GM12878 (cell line): Measurements from ENCODE around the gene OR10J1. TPM values are rescaled to one million over a fixed set of nuclear protein-coding genes. Genes with fewer than 3 reads are reported as not detected.

Experiments
- ATAC-seq: fragments of 200-7000 bp; cut with Tn5 transposase; 3 replicates; pipeline ENCODE4 v1.9.1; 2020; ENCODE audit warnings: mild to moderate bottlenecking, moderate library complexity
- BruUV-seq: library from RNA; stranded (reverse); fragments of 400-500 nt; replicated peaks from 2 replicates; lab custom pipeline; 2021; lab: Mats Ljungman, UMichigan
- CTCF ChIA-PET: fragments of 300-600 bp; sonication (Branson Sonifier 250); formaldehyde crosslinking; extraction: SDS; loops from one replicate; lab custom pipeline; 2021; ENCODE audit warnings: inconsistent platforms; lab: Yijun Ruan, JAX
- POLR2A ChIA-PET: fragments of 350-600 bp; formaldehyde crosslinking; extraction: SDS; loops from one replicate; lab custom pipeline; 2021; ENCODE audit warnings: inconsistent platforms; lab: Charles Lee
- RAD21 ChIA-PET: fragments of 300-600 bp; sonication (Branson Sonifier 250); formaldehyde crosslinking; loops from one replicate; lab custom pipeline; 2023; ENCODE audit warnings: antibody characterized with exemption; ENCODE audit not compliant: unreplicated experiment; lab: Charles Lee
- SMC1A ChIA-PET: fragments of 300-600 bp; sonication (Branson Sonifier 250); formaldehyde crosslinking; loops from one replicate; lab custom pipeline; 2023; ENCODE audit not compliant: unreplicated experiment, uncharacterized antibody; lab: Charles Lee
- DNase-seq: peaks from one replicate; pipeline ENCODE4 v3.0.0-alpha.2; 2011; ENCODE audit warnings: low read depth, low spot score
- FAIRE-seq: peaks from 3 replicates; lab custom pipeline; 2011; peaks lifted over from hg19 to GRCh38; lab: Jason Lieb, UNC
- H2AFZ ChIP-seq: 2 replicates; pipeline ENCODE4 v1.6.0; 2011; ENCODE audit warnings: low read depth, low read length, control low read depth; ENCODE audit not compliant: control insufficient read depth
- H3K27ac ChIP-seq: 2 replicates; pipeline ENCODE4 v1.5.1; 2011; ENCODE audit warnings: control low read depth; ENCODE audit not compliant: control insufficient read depth, insufficient read depth
- H3K27me3 ChIP-seq, 2 experiments: replicated peaks in 1 of 2; 2 replicates each; pipeline versions ENCODE4 v1.6.0 to v1.6.1; 2011; ENCODE audit warnings: low read length in 1 of 2; ENCODE audit not compliant: control insufficient read depth in 2 of 2, insufficient read depth in 2 of 2
- H3K36me3 ChIP-seq, 2 experiments: 2 replicates each; pipeline ENCODE4 v1.5.1; 2011; ENCODE audit warnings: low read length in 1 of 2; ENCODE audit not compliant: control insufficient read depth in 2 of 2, insufficient read depth in 2 of 2
- H3K4me1 ChIP-seq: 2 replicates; pipeline ENCODE4 v1.6.1; 2011; ENCODE audit warnings: mild to moderate bottlenecking, low read length, moderate library complexity, mixed read lengths; ENCODE audit not compliant: control insufficient read depth, insufficient read depth
- H3K4me2 ChIP-seq: 2 replicates; pipeline ENCODE4 v1.6.0; 2011; ENCODE audit warnings: control low read depth; ENCODE audit not compliant: control insufficient read depth, insufficient read depth
- H3K4me3 ChIP-seq: fragments of 200-600 bp; sonication (generic); 2 replicates; pipeline ENCODE4 v1.5.1; 2016
- H3K79me2 ChIP-seq: 2 replicates; pipeline ENCODE4 v1.6.0; 2011; ENCODE audit warnings: low read length; ENCODE audit not compliant: control insufficient read depth, insufficient read depth
- H3K9ac ChIP-seq: 2 replicates; pipeline ENCODE4 v1.8.0; 2011; ENCODE audit warnings: low read length, control low read depth, mixed read lengths; ENCODE audit not compliant: control insufficient read depth, insufficient read depth
- H3K9me3 ChIP-seq: replicated peaks from 3 replicates; pipeline ENCODE4 v1.5.1; 2011; ENCODE audit warnings: mild to moderate bottlenecking, low read length; ENCODE audit not compliant: control insufficient read depth, insufficient read depth
- H4K20me1 ChIP-seq: 2 replicates; pipeline ENCODE4 v1.6.0; 2011; ENCODE audit not compliant: control insufficient read depth, insufficient read depth
- EP300 ChIP-seq, 2 experiments: fragments of 150-350 bp in 1 of 2; IDR thresholded peaks; 2 replicates each; pipeline ENCODE4 v1.6.1; 2011 to 2012; ENCODE audit warnings: low read depth in 2 of 2, low read length in 2 of 2, borderline replicate concordance in 1 of 2, improper control_type of control experiment in 1 of 2, inconsistent platforms in 1 of 2; ENCODE audit not compliant: control insufficient read depth in 1 of 2
- PAX8 ChIP-seq: fragments of 450-650 bp; IDR thresholded peaks from 2 replicates; pipeline ENCODE4 v1.6.1; 2017; ENCODE audit warnings: mild to moderate bottlenecking, moderate library complexity
- SP1 ChIP-seq: IDR thresholded peaks from one replicate; pipeline ENCODE4 v1.6.1; 2011; ENCODE audit warnings: low read depth, low read length
- SREBF1 ChIP-seq: IDR thresholded peaks from 2 replicates; pipeline ENCODE4 v1.6.1; 2012; ENCODE audit warnings: mild to moderate bottlenecking, low read length
- SUPT20H ChIP-seq: IDR thresholded peaks from 2 replicates; pipeline ENCODE4 v1.6.1; 2011; ENCODE audit warnings: low read depth, mild to moderate bottlenecking, low read length, moderate library complexity, borderline replicate concordance; ENCODE audit not compliant: control insufficient read depth
- ZSCAN29 ChIP-seq: fragments of 450-650 bp; IDR thresholded peaks from 2 replicates; pipeline ENCODE4 v1.6.1; 2017; ENCODE audit warnings: mild to moderate bottlenecking, moderate library complexity
- WGBS: methylation state at CpG from one replicate; pipeline ENCODE4 v1.1.6; 2016; ENCODE audit warnings: low lambda C conversion rate; ENCODE audit not compliant: insufficient replicate concordance, insufficient coverage; ENCODE audit errors: missing lambda C conversion rate; 5-methylcytosine and 5-hydroxymethylcytosine counted together
- in situ Hi-C: fragments of 300-500 bp; cut with MboI; formaldehyde crosslinking; loops from 9 replicates; pipeline ENCODE4 v1.14.3; 2018; ENCODE audit warnings: mixed read lengths
- intact Hi-C: fragments of 100-400 bp; cut with micrococcal nuclease; formaldehyde crosslinking; loops from one replicate; pipeline ENCODE4 v1.14.2; 2022; ENCODE audit not compliant: unreplicated experiment
- polyA plus RNA-seq, 11 experiments: library from polyadenylated mRNA; depleted of rRNA in 4 of 11; unstranded in 6 of 11; stranded (reverse) in 5 of 11; fragments of >200 nt; fragmentation: Nextera tagmentation in 4 of 11; fragmentation: Illumina TruSeq in 1 of 11; extraction: Ambion mirVana in 4 of 11; extraction: Trizol in 1 of 11; gene quantifications; 1 replicate in 1 of 11; 2 replicates in 10 of 11; pipeline versions ENCODE4 v1.2.1 to v1.2.3, GENCODE V29; 2011 to 2016; ENCODE audit warnings: inconsistent platforms in 2 of 11, missing spikeins in 2 of 11, low read depth in 1 of 11
- total RNA-seq, 4 experiments: library from RNA; depleted of rRNA in 3 of 4; stranded (reverse); fragments of >200 nt in 3 of 4; fragmentation: Illumina TruSeq in 1 of 4; extraction: Trizol in 1 of 4; gene quantifications; 2 replicates each; pipeline versions ENCODE4 v1.2.1 to v1.2.3, GENCODE V29; 2013 to 2021
- TF ChIP-seq, protein P1 (sequence below): fragments of 450-650 bp; IDR thresholded peaks from 2 replicates; pipeline ENCODE4 v1.6.1; 2018; ENCODE audit warnings: borderline replicate concordance, mild to moderate bottlenecking; ENCODE audit not compliant: partially characterized antibody

Gene OR10J1
- total and polyA plus RNA-seq, 10 of the 15 experiments (the other 5 are each of a cell fraction or from before 2014, with no cell fraction given), result not detected

- TF ChIP-seq EP300 (IDR thresholded peaks at IDR 0.05; ENCODE audit: borderline replicate concordance in 1 of 2, control insufficient read depth in 1 of 2, low read depth in 2 of 2, low read length in 2 of 2) (no peak), ZSCAN29 (no peak), SP1 (no peak)
Measured at GRCh38 chr1:159406821-159407220, 32.7 kb upstream of the OR10J1 start (continued).

DNA sequence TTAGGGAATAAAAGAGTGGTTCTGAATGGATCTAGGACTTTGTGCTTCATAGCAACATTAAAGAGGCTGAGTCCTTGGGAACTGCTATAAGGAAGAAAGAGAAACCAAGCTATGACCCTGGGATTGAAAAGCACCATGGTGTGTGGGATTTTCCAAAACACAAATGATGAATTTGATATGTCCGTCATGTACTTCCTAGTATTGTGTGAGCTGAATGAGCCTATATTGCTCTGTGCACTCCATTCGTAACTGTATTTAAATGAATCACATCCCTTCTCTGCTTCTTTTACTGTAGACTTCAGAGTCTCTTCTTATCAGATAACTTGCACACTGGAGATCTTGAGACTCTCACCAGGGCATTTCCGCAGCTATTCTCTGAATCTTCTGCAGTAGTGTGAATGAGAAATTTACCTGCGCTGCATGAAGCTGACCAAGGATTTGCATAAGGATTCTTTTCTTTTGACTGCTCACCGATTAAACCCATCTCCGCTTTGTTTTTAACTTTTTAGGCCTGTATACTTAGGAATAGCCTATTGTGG lies 30.6 kb upstream of the OR10J1 start:
- Histone ChIP-seq H3K79me2 (no peaks in the 10 kb centered on the region), H3K4me1 (no peaks in the 10 kb centered on the region), H3K27me3 (no peaks in the 10 kb centered on the region), H3K9ac (no peak overlapping the region), H3K4me2 (no peak overlapping the region), H2AFZ (no peak overlapping the region), H3K4me3 (no peak overlapping the region), H3K9me3 (no peaks in the 10 kb centered on the region), H4K20me1 (no peaks in the 10 kb centered on the region), H3K36me3 (no peaks in the 10 kb centered on the region), H3K27ac (no peak overlapping the region)
- intact Hi-C loops (no loop called here), in situ Hi-C loops (no loop called here)
- FAIRE-seq, result no peak
- SMC1A ChIA-PET, result interaction anchor here (0.6 kb wide), 1 partner anchor 425 kb away, joined by 3 read pairs; no protein-coding TSS in a partner anchor
- CTCF ChIA-PET, result no interaction called here
- POLR2A ChIA-PET, result no interaction called here
- BruUV-seq, result no TSS peak
- RAD21 ChIA-PET, result no interaction called here
- TF ChIP-seq SREBF1 (no peak), PAX8 (no peak), SUPT20H (no peak)
- TF ChIP-seq, protein P1, sequence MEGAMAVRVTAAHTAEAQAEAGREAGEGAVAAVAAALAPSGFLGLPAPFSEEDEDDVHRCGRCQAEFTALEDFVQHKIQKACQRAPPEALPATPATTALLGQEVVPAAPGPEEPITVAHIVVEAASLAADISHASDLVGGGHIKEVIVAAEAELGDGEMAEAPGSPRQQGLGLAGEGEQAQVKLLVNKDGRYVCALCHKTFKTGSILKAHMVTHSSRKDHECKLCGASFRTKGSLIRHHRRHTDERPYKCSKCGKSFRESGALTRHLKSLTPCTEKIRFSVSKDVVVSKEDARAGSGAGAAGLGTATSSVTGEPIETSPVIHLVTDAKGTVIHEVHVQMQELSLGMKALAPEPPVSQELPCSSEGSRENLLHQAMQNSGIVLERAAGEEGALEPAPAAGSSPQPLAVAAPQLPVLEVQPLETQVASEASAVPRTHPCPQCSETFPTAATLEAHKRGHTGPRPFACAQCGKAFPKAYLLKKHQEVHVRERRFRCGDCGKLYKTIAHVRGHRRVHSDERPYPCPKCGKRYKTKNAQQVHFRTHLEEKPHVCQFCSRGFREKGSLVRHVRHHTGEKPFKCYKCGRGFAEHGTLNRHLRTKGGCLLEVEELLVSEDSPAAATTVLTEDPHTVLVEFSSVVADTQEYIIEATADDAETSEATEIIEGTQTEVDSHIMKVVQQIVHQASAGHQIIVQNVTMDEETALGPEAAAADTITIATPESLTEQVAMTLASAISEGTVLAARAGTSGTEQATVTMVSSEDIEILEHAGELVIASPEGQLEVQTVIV, result no peak
- WGBS, result 47% methylated on average over 6 of the region's 6 CpGs
- no peak for ATAC-seq
- no peak for DNase-seq
